ENCODE results near the gene LSM3.

DNA sequence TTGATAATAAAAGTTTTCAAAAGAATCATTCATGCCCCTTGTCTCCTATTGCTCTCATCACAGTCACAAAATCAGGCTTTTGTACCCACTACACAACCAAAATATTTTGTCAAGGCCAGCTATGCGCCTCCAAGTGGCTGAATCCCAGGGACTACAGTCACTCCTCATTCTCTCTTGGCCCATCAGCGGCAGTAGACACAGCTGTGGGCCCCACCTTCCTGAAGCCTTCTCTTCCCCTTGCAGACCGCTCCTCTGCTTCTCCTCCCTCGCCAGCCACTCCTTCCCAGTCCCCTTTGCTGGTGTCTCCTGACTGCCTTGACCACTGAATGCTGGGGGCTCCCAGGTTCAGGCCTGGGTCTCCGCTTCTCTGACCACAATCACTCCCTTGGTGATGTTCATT, 52.1 kb downstream of the LSM3 start:
- TF ChIP-seq, protein P1, sequence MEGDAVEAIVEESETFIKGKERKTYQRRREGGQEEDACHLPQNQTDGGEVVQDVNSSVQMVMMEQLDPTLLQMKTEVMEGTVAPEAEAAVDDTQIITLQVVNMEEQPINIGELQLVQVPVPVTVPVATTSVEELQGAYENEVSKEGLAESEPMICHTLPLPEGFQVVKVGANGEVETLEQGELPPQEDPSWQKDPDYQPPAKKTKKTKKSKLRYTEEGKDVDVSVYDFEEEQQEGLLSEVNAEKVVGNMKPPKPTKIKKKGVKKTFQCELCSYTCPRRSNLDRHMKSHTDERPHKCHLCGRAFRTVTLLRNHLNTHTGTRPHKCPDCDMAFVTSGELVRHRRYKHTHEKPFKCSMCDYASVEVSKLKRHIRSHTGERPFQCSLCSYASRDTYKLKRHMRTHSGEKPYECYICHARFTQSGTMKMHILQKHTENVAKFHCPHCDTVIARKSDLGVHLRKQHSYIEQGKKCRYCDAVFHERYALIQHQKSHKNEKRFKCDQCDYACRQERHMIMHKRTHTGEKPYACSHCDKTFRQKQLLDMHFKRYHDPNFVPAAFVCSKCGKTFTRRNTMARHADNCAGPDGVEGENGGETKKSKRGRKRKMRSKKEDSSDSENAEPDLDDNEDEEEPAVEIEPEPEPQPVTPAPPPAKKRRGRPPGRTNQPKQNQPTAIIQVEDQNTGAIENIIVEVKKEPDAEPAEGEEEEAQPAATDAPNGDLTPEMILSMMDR (IDR thresholded peaks at IDR 0.05) = no peak
- TF ChIP-seq POLR2A (IDR thresholded peaks at IDR 0.05) = no peak
